Activated CD4-positive, alpha-beta T cell treated with anti-CD3 and anti-CD28 coated beads, Interleukin-2, amount 50 U/mL, for 48 hours (primary cell): ENCODE data around the gene FAM168B.

Experiments
- DNase-seq, 2 experiments: peaks; one replicate each; pipeline ENCODE4 v3.0.0-alpha.2; 2020

The FAM168B gene

DNA sequence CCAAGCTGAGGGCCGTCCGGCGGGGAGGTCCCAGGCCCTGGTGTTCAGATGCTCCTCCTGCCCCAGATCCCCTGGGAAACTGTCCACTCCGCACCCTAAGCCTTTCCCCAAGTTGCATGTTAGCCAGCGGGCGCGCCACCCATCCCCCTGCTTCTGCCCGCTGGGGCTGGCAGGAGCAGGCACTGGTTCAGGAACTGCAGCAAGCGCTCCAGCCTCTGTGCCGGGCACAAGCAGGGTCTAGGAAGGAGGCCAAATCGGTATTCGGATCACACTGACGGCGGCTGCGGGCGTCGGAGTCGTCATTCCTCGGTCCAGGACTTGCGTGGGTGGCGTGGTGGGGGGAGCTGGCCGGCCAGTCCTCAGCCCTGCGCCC is 53.7 kb downstream of the FAM168B start:
- DNase-seq = no peak

GRCh38 chr2:131039101-131039440 is 54.2 kb downstream of the FAM168B start:
- no peak for DNase-seq

DNA sequence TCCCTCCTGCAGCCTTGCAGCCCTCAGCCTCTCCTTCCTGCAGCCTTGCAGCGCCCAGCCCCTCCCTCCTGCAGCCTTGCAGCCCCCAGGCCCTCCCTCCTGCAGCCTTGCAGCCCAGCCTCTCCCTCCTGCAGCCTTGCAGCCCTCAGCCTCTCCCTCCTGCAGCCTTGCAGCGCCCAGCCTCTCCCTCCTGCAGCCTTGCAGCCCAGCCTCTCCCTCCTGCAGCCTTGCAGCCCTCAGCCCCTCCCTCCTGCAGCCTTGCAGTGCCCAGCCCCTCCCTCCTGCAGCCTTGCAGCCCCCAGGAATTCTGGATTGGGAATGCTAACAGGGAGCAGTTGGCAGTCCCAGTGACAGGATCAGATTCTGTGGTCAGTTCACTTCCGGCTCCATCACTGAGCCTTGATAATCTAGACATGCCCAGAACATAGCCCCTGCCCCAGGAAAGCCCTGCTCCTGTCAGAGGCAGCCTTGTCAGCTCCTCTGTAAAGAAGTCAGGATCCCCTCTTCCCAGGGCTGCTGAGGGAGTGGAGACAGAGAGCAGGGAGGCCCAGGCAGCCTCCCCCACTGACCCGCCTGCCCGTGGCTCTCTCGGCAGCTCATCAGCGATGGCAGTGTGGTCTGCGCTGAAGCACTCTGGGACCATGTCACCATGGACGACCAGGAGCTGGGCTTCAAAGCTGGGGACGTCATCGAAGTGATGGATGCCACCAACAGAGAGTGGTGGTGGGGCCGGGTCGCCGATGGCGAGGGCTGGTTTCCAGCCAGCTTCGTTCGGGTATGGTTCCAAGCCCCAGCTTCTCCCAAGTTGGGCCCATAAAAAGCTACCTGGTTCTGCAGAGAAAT is 54.8 kb downstream of the FAM168B start:
- DNase-seq = no peak

- DNase-seq = no peak
Measured at GRCh38 chr2:131037398-131038257, 55.6 kb downstream of the FAM168B start.

DNA sequence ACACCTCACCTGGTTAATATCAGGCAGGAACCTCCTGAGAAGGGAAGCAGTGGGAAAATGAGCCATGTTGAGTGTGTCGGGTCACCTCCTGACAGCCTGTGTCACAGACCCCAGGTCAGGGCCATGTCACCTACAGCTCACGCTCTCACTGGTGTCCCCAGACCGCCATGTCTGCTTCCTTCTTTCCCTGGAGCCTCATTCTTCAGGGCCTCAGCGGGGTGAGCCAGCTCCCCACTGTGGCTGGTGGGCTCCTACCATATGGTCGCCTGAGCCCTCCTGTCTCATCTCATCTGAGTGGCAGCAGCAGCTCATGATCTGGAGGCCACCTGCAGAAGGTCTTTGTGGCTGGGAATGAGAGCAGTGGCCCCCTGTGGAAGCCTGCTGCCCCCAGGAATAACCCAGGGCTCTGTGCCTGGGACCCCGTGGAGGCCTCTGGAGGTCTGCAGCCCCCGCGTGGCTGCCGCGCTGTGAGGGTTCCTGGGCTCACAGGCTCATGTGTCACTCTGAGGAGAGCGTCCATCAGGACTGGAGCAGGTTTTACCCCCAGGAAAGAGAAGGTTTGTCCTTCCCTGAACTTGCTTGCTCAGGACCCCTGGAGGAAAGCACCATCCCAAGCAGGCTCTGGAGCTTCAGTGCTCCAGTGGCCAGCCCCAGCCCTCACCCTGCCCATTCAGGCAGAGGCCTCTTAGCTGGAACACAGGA is 56.4 kb downstream of the FAM168B start:
- DNase-seq = no peak

DNA sequence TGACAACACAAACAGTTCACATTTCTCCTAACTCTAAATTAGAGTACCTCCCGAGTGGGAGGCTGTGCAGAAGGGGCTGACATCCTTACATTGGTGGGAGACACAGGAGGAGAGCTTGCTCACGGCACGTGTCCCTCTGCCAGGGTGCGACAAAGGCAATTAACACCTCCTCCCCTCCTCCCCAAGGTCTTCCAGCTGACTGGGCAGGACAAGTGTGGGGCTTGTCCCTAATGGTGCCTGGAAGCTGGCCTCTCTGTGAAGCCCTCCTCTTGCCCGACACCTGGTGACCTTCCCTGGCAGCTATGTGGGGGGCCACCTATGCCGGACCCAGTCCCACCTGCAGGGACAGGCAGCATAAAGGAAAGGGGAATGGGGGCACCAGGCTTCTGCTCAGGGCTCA is 57.0 kb downstream of the FAM168B start:
- DNase-seq = no peak

DNA sequence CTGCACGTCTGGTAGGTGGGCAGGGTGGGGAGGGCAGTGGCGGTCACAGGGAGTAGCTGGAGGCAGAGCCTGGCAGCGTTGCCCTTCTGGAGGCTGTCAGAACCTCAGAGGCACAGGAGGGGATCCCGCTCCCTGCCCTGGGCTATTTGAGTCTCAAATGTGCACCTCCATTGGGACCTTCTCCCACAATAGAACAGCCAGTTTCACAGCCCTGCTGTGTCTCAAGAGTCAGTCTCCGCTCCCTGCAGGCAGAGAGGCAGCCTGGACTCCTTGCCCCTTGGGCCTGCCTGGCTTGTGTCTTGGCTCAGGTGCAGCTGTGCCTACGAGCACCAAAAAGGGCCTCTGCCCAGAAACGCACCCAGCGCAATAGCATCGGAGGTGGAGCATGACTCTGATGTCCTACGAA is 57.4 kb downstream of the FAM168B start:
- no peak for DNase-seq

DNA sequence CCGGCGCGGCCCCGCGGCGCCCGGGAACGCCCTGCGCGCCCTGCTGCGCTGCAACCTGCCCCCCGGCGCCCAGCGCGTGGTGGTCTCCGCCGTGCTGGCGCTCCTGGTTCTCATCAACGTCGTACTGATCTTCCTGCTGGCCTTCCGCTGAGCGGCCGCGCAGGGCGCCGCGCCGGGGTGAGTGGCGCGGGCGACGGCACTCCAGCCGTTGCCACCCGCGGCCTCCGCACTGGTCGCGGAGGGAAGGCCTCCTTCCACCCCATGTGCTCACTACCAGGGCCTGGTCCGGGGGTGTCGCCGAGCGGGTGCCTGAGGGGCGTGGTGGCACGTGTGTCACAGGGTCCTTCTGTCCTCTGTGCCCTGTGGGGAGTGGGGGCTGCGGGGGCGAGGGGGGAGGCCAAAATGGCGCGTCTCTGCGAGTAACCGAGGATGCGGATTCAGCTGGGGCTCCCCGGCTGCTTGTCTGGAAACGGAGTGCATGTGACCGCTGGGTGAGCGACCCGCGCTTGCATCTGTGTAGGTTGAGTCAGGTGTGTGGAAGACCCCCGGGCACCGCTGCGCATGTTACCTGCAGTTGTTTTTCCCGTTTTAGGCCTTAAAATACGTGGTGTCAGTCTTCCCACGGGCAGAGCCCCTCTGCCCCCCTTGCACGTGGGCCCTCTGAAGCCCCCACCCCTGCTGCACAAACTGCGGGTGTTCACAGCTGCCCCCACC is 58.0 kb downstream of the FAM168B start:
- DNase-seq = no peak

- no peak for DNase-seq
Measured at GRCh38 chr2:131034122-131035051, 58.9 kb downstream of the FAM168B start.

DNA sequence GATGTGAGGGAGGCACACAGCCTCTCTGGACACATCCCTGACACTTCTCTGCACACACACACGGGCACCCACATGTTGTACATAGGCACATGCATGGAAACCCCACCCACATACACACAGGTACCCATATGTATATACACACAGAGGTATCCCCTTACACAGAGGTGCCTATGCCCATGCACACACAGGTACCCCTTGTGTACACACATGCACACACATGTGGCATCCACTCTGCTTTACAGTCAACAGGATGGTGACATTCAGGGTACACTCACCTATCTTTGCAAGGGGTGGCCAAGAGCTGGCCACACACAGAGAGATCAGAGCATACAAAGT is 59.5 kb downstream of the FAM168B start:
- no peak for DNase-seq

DNA sequence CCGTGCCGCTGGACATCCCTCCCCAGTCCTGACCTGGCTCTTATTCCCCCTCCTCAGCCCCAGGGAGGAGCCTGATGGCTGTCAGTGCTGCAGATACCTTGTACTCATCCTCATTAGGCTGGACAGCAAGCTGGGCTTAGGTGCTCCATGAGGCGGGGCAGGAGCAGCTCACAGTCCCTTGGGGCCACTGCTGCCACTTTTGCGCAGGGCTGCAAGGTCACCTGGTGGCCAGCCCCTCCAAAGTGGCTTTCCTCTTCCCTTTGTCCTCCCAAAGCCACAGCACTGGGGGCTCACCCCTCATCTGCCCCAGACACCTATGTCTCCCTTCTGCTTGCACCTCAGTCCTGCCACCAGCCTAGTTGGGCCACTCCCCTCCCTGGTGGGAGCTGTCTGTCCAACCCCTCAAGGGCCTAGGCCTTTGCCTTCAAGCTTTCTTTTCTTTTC is 60.8 kb downstream of the FAM168B start:
- no peak for DNase-seq

DNA sequence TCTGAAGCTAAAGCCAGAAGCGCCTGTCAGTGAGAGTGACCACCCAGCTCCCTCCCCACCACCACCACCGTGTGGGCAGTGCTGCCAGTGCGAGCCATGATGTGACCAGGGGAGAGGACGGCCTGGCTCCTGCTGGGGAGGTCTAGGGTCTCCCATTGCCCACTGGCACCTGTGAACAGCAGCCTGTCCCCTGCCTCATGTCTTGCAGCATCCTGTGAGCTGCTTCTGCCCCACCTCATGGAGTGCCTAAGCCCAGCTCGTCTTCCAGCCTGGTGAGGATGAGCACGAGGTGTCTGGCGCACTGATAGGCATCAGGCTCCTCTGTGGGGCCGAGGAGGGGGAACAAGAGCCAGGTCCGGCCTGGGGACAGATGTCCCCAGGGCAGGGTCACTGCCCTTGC is 61.4 kb downstream of the FAM168B start:
- no peak for DNase-seq

DNA sequence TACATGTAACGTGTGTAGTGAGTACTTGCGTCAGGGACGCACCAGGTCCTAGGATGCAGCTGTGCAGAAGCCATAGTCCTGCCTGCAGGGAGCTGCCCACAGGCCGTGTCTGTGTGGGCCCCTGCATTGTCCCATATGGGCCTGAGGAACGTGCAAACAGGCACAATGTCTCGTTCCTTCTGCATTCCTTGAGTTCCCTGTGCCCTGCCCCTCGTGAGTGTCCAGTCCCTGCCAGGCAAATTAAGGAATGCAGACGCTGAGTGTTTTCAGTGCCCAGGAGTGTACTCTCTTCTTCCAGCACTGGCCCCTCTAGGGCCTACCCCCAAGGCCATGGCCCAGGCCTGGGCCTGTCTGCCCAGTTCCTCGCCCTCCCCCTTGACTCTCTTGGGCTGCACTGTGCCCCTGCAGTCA is 61.8 kb downstream of the FAM168B start:
- no peak for DNase-seq

GRCh38 chr2:131030478-131030971 is 62.7 kb downstream of the FAM168B start:
- no peak for DNase-seq

DNA sequence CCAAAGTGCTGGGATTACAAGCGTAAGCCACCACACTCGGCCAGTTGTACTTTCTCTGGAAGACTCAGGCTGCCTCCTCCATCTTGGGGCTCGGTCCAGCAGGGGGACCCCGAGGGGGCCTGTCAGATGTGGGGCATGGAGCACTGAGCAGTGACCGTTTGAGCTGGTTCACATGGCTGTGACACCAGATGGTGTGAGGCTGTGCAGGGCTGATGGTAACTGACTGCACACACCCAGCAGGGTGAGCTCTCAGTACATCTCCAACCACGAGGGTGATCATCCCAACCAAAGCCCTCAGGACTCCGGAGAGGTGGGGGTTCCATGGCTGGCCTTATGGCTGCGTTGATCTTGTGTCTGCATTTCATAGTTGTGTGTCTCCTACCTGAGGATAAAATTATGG is 63.4 kb downstream of the FAM168B start:
- no peak for DNase-seq

GRCh38 chr2:131027566-131028528 is 65.4 kb downstream of the FAM168B start:
- no peak for DNase-seq

- DNase-seq = no peak
Measured at GRCh38 chr2:131026919-131027318, 66.3 kb downstream of the FAM168B start.

GRCh38 chr2:131023758-131024157 is 69.5 kb downstream of the FAM168B start:
- DNase-seq = no peak

- DNase-seq = no peak
Measured at GRCh38 chr2:131022731-131023130, 70.5 kb downstream of the FAM168B start.
